Measurements from ENCODE around the gene DPYSL5. TPM values are rescaled to one million over a fixed set of nuclear protein-coding genes. Genes with fewer than 3 reads are reported as not detected.

The DPYSL5 gene
- total and polyA plus RNA-seq, 3 donors from 2014 or later = 2.8 to 22.3 (median 5.5) TPM

DNA sequence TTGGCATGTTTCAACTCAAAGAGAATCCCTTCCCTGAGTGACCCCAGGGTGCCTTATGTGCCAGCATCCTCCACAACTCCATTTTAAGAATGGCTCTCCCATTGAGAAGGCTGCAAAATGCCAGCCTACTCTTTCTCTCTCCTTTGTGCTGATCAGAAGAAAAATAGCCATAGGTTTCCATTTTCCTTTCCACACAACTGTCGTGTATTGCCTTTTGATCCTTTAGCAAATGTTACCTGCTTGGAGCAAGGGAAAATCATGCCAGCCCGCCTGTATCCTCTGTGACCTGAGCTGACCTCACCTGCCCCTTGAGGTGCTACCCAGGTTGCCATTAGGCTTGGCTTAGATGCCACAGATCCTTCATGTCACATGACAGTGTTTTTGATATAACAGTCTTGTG is 38.8 kb downstream of the DPYSL5 start:
- WGBS, 2 donors = 88 to 89% methylated on average over 2 of the region's 2 CpGs
- no peak for DNase-seq

DNA sequence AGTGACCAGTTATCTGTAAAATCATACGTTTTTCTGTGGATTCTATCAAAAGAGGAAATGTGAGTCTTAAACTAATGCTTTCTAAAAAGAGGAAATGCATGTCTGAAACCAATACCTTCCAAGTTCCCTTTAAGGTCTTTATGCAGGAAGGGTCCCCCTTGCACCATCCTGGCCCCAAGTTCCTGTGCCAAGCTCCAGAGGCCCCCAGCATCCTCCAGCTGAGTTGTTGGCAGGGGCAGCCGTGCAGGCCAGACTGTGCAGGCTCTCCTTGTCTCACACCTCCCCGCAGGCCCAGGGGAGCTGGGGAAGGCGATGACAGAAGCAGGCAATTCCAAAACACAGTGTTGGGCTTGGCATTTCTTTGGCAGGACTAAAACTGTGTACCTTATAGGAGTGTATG is 39.2 kb downstream of the DPYSL5 start:
- intact Hi-C loops (cut with DNase I; ENCODE audit: low total_unique reads) = no loop called here
- no peak overlapping the region for H3K27ac ChIP-seq
- no peaks in the 10 kb centered on the region for H3K27me3 ChIP-seq
- no peak overlapping the region for H3K4me3 ChIP-seq
- no peaks in the 10 kb centered on the region for H3K4me1 ChIP-seq
- no peak for DNase-seq
- TF ChIP-seq POLR2A (IDR thresholded peaks at IDR 0.05) = no peak
- TF ChIP-seq, protein P1, sequence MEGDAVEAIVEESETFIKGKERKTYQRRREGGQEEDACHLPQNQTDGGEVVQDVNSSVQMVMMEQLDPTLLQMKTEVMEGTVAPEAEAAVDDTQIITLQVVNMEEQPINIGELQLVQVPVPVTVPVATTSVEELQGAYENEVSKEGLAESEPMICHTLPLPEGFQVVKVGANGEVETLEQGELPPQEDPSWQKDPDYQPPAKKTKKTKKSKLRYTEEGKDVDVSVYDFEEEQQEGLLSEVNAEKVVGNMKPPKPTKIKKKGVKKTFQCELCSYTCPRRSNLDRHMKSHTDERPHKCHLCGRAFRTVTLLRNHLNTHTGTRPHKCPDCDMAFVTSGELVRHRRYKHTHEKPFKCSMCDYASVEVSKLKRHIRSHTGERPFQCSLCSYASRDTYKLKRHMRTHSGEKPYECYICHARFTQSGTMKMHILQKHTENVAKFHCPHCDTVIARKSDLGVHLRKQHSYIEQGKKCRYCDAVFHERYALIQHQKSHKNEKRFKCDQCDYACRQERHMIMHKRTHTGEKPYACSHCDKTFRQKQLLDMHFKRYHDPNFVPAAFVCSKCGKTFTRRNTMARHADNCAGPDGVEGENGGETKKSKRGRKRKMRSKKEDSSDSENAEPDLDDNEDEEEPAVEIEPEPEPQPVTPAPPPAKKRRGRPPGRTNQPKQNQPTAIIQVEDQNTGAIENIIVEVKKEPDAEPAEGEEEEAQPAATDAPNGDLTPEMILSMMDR (IDR thresholded peaks at IDR 0.05) = no peak
- no peaks in the 10 kb centered on the region for H3K36me3 ChIP-seq (ENCODE audit: low read depth, missing control alignments)
- 49 to 69% methylated on average over 4 of the region's 4 CpGs for WGBS, 2 donors
- H3K9me3 ChIP-seq = no peaks in the 10 kb centered on the region

More for the DNA sequence above, 38.8 kb downstream of the DPYSL5 start:
- H3K4me1 ChIP-seq = no peaks in the 10 kb centered on the region
- no peaks in the 10 kb centered on the region for H3K27me3 ChIP-seq
- no peaks in the 10 kb centered on the region for H3K9me3 ChIP-seq
- TF ChIP-seq, protein P1 (IDR thresholded peaks at IDR 0.05) = no peak
- TF ChIP-seq POLR2A (IDR thresholded peaks at IDR 0.05) = no peak
- no peak overlapping the region for H3K4me3 ChIP-seq
- H3K36me3 ChIP-seq (ENCODE audit: low read depth, missing control alignments) = no peaks in the 10 kb centered on the region
- H3K27ac ChIP-seq = no peak overlapping the region
- intact Hi-C loops (cut with DNase I; ENCODE audit: low total_unique reads) = no loop called here

DNA sequence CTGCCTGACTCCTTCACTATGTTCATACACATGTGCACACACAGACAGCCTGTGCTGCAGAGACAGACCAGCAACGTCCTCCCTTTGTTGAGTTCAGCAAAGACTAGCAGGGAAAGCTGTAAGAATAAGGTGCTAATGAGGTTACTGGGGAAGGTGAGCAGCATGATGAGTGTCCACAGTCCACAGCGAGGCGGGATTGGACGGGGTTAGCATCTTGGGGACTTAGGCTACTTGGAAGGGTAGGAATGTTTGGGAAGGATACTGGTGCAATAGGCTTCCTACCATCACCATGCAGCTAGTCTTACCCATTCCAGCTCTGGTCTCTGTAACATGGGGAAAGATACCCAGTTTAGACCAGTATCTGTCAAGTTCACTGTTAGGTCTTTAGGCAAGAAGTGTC is 41.9 kb downstream of the DPYSL5 start:
- H3K4me1 ChIP-seq = peaks cover 6% of the 10 kb centered on the region
- H3K27me3 ChIP-seq = no peaks in the 10 kb centered on the region
- TF ChIP-seq POLR2A (IDR thresholded peaks at IDR 0.05) = no peak
- TF ChIP-seq, protein P1 (IDR thresholded peaks at IDR 0.05) = no peak
- intact Hi-C loops (cut with DNase I; ENCODE audit: low total_unique reads) = no loop called here
- no peak for DNase-seq
- 92 to 97% methylated on average over 4 of the region's 4 CpGs for WGBS, 2 donors
- H3K9me3 ChIP-seq = no peaks in the 10 kb centered on the region
- no peak overlapping the region for H3K27ac ChIP-seq
- no peak overlapping the region for H3K4me3 ChIP-seq
- H3K36me3 ChIP-seq (ENCODE audit: low read depth, missing control alignments) = no peaks in the 10 kb centered on the region

DNA sequence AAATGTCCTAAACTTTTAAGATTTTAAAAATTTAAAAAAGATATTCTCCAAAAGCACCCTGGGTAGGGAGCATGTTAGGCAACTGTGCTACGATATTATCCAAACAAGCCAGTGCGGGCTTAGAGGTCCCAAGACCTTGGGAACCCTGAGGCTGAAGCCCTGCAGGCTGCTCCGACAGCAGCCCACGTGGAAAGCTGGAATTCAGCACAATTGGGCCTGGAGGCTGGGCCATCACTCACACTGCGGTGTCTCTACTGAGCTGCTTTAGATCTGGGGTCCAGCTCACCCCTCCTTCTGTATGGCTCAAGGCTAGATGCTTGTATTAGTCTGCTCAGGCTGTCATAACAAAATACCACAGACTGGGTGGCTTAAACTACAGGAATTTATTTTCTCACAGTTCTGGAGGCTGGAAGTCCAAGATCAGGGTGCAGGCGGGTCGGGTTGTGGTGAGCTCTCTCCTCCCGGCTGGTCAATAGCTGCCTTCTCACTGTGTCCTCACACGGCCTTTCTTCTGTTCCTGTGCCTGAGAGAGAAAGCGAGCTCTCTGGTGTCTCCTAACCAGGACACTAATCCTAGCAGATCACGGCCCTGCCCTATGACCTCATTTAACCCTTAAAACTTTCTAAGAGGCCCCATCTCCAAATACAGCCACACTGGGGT is 42.5 kb downstream of the DPYSL5 start:
- Histone ChIP-seq H3K27ac (no peak overlapping the region), H3K36me3 (ENCODE audit: low read depth, missing control alignments) (no peaks in the 10 kb centered on the region), H3K4me1 (peaks cover 6% of the 10 kb centered on the region), H3K27me3 (no peaks in the 10 kb centered on the region), H3K9me3 (no peaks in the 10 kb centered on the region), H3K4me3 (no peak overlapping the region)
- DNase-seq = no peak
- 91 to 93% methylated on average over 8 to 11 of the region's 11 CpGs for WGBS, 2 donors
- TF ChIP-seq POLR2A (IDR thresholded peaks at IDR 0.05) = no peak
- TF ChIP-seq, protein P1 (IDR thresholded peaks at IDR 0.05) = no peak
- intact Hi-C loops (cut with DNase I; ENCODE audit: low total_unique reads) = no loop called here

DNA sequence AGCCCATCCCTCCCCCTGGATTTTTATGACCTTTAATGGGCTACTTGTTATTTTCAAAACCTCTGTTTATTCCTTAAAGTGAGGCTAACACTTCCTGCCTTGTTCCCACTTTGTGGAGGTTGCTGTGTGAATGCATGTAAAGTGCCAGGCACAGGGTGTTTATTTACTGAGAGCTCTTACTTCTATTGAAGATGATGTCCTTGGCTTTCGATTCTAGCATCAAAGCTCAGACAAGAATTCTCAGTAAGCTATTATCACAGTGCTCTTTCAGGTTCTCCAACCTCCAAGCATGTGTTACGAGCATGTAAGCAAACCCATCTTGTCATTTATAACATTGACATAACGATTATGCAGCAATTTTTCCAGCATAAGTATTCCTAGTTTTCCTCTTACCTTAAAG is 44.2 kb downstream of the DPYSL5 start:
- no peaks in the 10 kb centered on the region for H3K27me3 ChIP-seq
- 70 to 80% methylated on average over 3 of the region's 3 CpGs for WGBS, 2 donors
- DNase-seq = no peak
- H3K9me3 ChIP-seq = no peaks in the 10 kb centered on the region
- no peaks in the 10 kb centered on the region for H3K36me3 ChIP-seq (ENCODE audit: low read depth, missing control alignments)
- H3K4me1 ChIP-seq = peaks cover 6% of the 10 kb centered on the region
- H3K27ac ChIP-seq = no peak overlapping the region
- intact Hi-C loops (cut with DNase I; ENCODE audit: low total_unique reads) = no loop called here
- no peak for TF ChIP-seq POLR2A (IDR thresholded peaks at IDR 0.05)
- TF ChIP-seq, protein P1 (IDR thresholded peaks at IDR 0.05) = no peak
- no peak overlapping the region for H3K4me3 ChIP-seq
